Measurements from ENCODE around the gene TMEM259.

TMEM259 gene

DNA sequence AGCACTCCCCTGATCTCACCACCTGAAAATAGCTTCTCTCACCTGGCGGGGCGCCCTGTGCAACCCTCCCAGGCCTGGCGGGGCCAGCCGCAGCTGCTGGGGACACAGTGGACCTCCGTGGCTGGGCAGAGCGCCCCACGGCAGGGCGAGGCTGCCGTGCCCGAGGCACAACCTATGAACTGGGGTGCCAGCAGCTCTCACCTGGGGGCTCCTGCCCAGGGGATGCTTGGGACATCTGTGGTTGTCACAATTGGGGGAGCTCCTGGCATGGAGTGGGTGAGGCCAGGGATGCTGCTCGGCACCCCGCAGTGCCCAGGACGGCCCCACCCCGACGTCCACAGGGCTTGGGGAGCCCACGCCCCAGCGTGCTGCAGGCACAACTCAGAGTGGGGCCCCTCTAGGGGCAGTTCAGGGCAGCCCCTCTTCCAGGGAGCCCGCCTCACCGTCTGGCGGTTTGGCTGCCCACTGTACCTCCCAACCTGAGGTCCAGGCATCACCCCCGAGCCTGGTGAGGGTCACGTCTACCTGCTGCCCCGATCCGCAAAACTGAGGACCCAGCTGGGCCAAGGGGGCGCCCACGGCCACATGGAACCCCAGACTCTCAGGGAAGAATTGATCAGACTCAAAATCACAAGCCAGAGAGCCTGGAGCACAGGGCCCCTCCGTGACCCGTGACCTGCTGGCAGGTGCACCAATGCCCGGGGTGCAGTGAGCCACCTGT, 5.7 kb downstream of the TMEM259 start:
- DNase-seq = no peak

GRCh38 chr19:1014161-1015060, 6.5 kb downstream of the TMEM259 start:
- DNase-seq = no peak

GRCh38 chr19:1013218-1013617, 7.7 kb downstream of the TMEM259 start:
- no peak for DNase-seq

GRCh38 chr19:1012334-1012733, 8.6 kb downstream of the TMEM259 start:
- DNase-seq = no peak

DNA sequence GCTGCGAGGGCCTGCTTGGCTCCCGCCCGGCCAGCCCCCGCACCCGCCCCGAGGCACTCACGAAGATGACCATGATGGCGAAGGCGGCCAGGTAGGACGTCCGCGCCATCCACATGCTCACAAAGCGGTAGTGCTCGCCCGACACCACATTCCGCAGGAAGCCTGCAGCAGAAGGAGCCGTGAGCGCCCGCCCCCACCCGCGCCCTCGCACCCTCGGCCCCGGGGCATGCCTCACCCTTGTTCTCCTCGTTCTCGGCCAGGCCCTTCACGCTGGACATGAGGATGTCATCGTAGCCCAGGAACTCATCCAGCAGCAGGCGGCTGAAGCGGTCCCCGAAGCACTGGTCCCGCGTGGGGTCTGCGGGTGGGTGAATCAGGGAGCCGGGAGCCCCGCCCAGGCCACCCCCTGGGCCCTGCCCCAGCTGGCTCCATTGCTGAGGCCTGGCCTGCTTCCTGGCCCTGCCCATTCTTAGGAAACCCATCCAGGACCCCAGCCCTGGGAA, 9.0 kb downstream of the TMEM259 start:
- DNase-seq = no peak

- DNase-seq = no peak
Observed at GRCh38 chr19:1010586-1011510, 10.1 kb downstream of the TMEM259 start.

- no peak for DNase-seq
Observed at GRCh38 chr19:1009981-1010538, 10.9 kb downstream of the TMEM259 start.

GRCh38 chr19:1009041-1009980, 11.6 kb downstream of the TMEM259 start:
- no peak for DNase-seq

GRCh38 chr19:1008268-1009040, 12.5 kb downstream of the TMEM259 start:
- no peak for DNase-seq

GRCh38 chr19:1007399-1008251, 13.3 kb downstream of the TMEM259 start:
- no peak for DNase-seq

GRCh38 chr19:1006711-1007398, 14.1 kb downstream of the TMEM259 start:
- DNase-seq = no peak

- no peak for DNase-seq
Observed at GRCh38 chr19:1004803-1005664, 15.9 kb downstream of the TMEM259 start.

DNA sequence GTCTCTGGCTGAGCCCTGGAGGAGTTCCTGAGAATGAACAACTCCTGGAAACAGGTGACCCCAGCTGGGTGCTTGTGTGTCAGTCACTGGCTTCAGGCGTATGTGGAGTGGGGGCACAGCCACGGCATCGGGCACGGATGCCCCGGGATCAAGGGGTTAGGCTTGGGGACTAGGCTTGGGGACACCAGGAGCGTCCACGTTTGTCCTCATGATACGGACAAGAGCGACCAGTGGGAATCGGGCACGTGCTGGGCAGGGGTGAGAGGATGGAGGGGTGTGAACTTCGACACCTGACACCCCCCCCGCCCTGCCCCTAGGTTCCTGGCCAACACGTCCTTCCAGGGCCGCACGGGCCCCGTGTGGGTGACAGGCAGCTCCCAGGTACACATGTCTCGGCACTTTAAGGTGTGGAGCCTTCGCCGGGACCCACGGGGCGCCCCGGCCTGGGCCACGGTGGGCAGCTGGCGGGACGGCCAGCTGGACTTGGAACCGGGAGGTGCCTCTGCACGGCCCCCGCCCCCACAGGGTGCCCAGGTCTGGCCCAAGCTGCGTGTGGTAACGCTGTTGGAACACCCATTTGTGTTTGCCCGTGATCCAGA, 16.6 kb downstream of the TMEM259 start:
- DNase-seq = no peak

DNA sequence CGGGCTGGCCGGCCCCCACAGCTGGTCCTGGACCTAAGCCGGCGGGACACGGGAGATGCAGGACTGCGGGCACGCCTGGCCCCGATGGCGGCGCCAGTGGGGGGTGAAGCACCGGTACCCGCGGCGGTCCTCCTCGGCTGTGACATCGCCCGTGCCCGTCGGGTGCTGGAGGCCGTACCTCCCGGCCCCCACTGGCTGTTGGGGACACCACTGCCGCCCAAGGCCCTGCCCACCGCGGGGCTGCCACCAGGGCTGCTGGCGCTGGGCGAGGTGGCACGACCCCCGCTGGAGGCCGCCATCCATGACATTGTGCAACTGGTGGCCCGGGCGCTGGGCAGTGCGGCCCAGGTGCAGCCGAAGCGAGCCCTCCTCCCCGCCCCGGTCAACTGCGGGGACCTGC, 17.6 kb downstream of the TMEM259 start:
- no peak for DNase-seq

- no peak for DNase-seq
Observed at GRCh38 chr19:1002600-1002999, 18.3 kb downstream of the TMEM259 start.

DNA sequence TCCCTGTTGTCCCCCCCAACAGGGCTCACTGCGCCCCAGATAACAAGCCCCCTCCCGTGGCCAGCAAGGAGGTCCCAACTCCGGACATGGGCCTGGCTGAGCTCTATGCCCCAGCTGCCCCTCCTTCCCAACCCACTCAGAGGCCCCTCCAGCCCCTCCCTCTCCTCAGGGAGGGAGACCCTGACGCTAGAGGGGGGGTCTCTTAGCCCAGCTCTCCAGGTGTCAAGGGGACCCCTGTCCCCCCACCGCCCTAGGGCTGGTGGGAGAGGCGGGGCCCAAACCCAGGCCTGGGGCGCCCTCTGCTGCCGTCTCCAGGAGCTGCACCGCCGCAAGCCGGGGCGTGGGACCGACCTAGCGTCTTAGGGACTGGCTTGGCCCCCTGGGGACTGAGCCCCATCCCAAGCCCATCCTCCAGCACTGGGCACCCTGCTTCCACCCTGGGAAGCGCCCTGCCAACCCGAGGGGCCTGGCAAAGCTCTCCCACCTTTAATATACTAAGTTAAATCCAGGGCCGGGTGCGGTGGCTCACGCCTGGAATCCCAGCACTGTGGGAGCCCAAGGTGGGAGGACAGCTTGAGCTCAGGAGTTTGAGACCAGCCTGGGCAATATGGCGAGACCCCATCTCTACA, 19.3 kb downstream of the TMEM259 start:
- peak; percentile 22 for DNase-seq

Measured in NCI-H1092 treated with DMSO at 0.1 percent for 48 hours (cell line).